ENCODE results near the gene MORF4L2. TPM values are rescaled to one million over a fixed set of nuclear protein-coding genes. Genes with fewer than 3 reads are reported as not detected.

MORF4L2 gene
- total and polyA plus RNA-seq, 9 of the 15 experiments (the other 6 are each of a cell fraction or from before 2014, with no cell fraction given), result 324 to 781 (median 420) TPM

- H3K27ac ChIP-seq (ENCODE audit: extremely low read depth, low read depth, low read length), result no peak overlapping the region
- intact Hi-C loops (cut with micrococcal nuclease) (no loop called here), in situ Hi-C loops (cut with MboI) (no loop called here)
- no peak overlapping the region for H2AFZ ChIP-seq (ENCODE audit: low read depth, low read length)
- H3K36me3 ChIP-seq (ENCODE audit: control insufficient read depth, insufficient read depth, low read length), result no peaks in the 10 kb centered on the region
- CTCF ChIA-PET (ENCODE audit: low intra/inter-chr PET ratio), result no interaction called here
- H3K4me2 ChIP-seq (ENCODE audit: insufficient read depth, low read length), result no peak overlapping the region
- DNase-seq (ENCODE audit: extremely low read depth in 1 of 4, low spot score in 3 of 4) (no peak), FAIRE-seq (no peak), ATAC-seq (no peak)
- no peaks in the 10 kb centered on the region for H3K4me1 ChIP-seq (replicated peaks in 1 of 2; ENCODE audit: control insufficient read depth in 2 of 2, insufficient read depth in 2 of 2, low read length in 2 of 2)
- WGBS (ENCODE audit: insufficient coverage, low coverage, missing lambda C conversion rate), result 0% methylated on average over 4 of the region's 5 CpGs
- H3K27me3 ChIP-seq (ENCODE audit: control insufficient read depth in 2 of 2, insufficient read depth in 2 of 2, low read length in 2 of 2), result peaks cover 2 to 57% of the 10 kb centered on the region in 2 experiments; a peak in 3 of 5 replicates
- no peaks in the 10 kb centered on the region for H3K9me3 ChIP-seq (replicated peaks; ENCODE audit: control insufficient read depth, insufficient read depth, low read depth, low read length)
- BruUV-seq (replicated peaks), result no TSS peak
- POLR2A ChIA-PET, result interaction anchor here (0.6 kb wide), 1 partner anchor 912 kb away, joined by 3 read pairs; no protein-coding TSS in a partner anchor
- no peaks in the 10 kb centered on the region for H4K20me1 ChIP-seq (replicated peaks; ENCODE audit: control insufficient read depth, insufficient read depth, low read length)
- no peaks in the 10 kb centered on the region for H3K79me2 ChIP-seq (ENCODE audit: control insufficient read depth, insufficient read depth, low read length)
- H3K9ac ChIP-seq (ENCODE audit: insufficient read depth in 1 of 2, low read depth in 2 of 2, low read length in 2 of 2), result no peak overlapping the region
- no peak overlapping the region for H3K4me3 ChIP-seq
- no peaks in the 10 kb centered on the region for H3K9me1 ChIP-seq (ENCODE audit: control insufficient read depth, insufficient read depth, low read length)
- TF ChIP-seq ZNF551 (CRISPR knock-in tag; IDR thresholded peaks at IDR 0.05) (no peak), NR2F6 (CRISPR knock-in tag; IDR thresholded peaks at IDR 0.05) (no peak), ETV5 (CRISPR knock-in tag; IDR thresholded peaks at IDR 0.05; ENCODE audit: low read depth) (no peak), PHB (CRISPR knock-in tag; IDR thresholded peaks at IDR 0.05) (no peak), NFATC3 (IDR thresholded peaks at IDR 0.05) (no peak), ESRRB (CRISPR knock-in tag; IDR thresholded peaks at IDR 0.05; ENCODE audit: borderline replicate concordance) (no peak), REST (IDR thresholded peaks at IDR 0.05; ENCODE audit: borderline replicate concordance) (no peak), REST (CRISPR knock-in tag; IDR thresholded peaks at IDR 0.05; ENCODE audit: low read depth) (no peak), KLF16 (IDR thresholded peaks at IDR 0.05) (no peak), PTTG1 (tag; IDR thresholded peaks at IDR 0.05; ENCODE audit: low read depth) (no peak), ZBTB5 (IDR thresholded peaks at IDR 0.05) (no peak), HDAC2 (IDR thresholded peaks at IDR 0.05) (no peak)
- TF ChIP-seq, protein P1, sequence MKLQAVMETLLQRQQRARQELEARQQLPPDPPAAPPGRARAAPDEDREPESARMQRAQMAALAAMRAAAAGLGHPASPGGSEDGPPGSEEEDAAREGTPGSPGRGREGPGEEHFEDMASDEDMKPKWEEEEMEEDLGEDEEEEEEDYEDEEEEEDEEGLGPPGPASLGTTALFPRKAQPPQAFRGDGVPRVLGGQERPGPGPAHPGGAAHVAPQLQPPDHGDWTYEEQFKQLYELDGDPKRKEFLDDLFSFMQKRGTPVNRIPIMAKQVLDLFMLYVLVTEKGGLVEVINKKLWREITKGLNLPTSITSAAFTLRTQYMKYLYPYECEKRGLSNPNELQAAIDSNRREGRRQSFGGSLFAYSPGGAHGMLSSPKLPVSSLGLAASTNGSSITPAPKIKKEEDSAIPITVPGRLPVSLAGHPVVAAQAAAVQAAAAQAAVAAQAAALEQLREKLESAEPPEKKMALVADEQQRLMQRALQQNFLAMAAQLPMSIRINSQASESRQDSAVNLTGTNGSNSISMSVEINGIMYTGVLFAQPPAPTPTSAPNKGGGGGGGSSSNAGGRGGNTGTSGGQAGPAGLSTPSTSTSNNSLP (IDR thresholded peaks at IDR 0.05; ENCODE audit: borderline replicate concordance, low read depth, low read length), result no peak
These were observed 42.5 kb upstream of the MORF4L2 start for GRCh38 chrX:103729015-103729414.

Data from K562 (cell line).